GM21723 (cell line): ENCODE data around the gene IGF2BP1.
"Not testable (repeated sequence)": the region's sequence is repeated elsewhere in the genome, so short reads cannot be mapped to it uniquely, and the experiment has no call there.

Source experiments
- ATAC-seq: cut with Tn5 transposase; IDR thresholded peaks from one replicate; pipeline ENCODE4 v1.9.1; 2021; ENCODE audit warnings: mild to moderate bottlenecking, moderate library complexity; ENCODE audit not compliant: unreplicated experiment

IGF2BP1 gene

GRCh38 chr17:49049265-49049664, 52.1 kb downstream of the IGF2BP1 start:
- no peak for ATAC-seq

GRCh38 chr17:49050611-49051010, 53.4 kb downstream of the IGF2BP1 start:
- ATAC-seq: no peak

- ATAC-seq: no peak
Observed at GRCh38 chr17:49051269-49051668, 54.1 kb downstream of the IGF2BP1 start.

GRCh38 chr17:49053171-49053829, 56.1 kb downstream of the IGF2BP1 start:
- ATAC-seq: no peak

- no peak for ATAC-seq
Observed at GRCh38 chr17:49054342-49055092, 57.3 kb downstream of the IGF2BP1 start.

- no peak for ATAC-seq
Observed at GRCh38 chr17:49055181-49055927, 58.2 kb downstream of the IGF2BP1 start.

- no peak for ATAC-seq
Observed at GRCh38 chr17:49061524-49061943, 64.3 kb downstream of the IGF2BP1 start.

GRCh38 chr17:49063652-49064051, 66.5 kb downstream of the IGF2BP1 start:
- ATAC-seq: no peak

GRCh38 chr17:49067163-49067562, 70.0 kb downstream of the IGF2BP1 start:
- no peak for ATAC-seq

- ATAC-seq: no peak
Observed at GRCh38 chr17:49069585-49070273, 72.5 kb downstream of the IGF2BP1 start.

- ATAC-seq: no peak
Observed at GRCh38 chr17:49071106-49071505, 73.9 kb downstream of the IGF2BP1 start.

GRCh38 chr17:49074851-49075540, 77.8 kb downstream of the IGF2BP1 start:
- no peak for ATAC-seq

- no peak for ATAC-seq
Observed at GRCh38 chr17:49076573-49077384, 79.6 kb downstream of the IGF2BP1 start.

GRCh38 chr17:49078248-49078647, 81.1 kb downstream of the IGF2BP1 start:
- ATAC-seq: no peak

GRCh38 chr17:49079840-49080663, 82.9 kb downstream of the IGF2BP1 start:
- no peak for ATAC-seq

- no peak for ATAC-seq
Observed at GRCh38 chr17:49082231-49082630, 85.0 kb downstream of the IGF2BP1 start.

- not testable (repeated sequence) for ATAC-seq
Observed at GRCh38 chr17:49085046-49085445, 87.9 kb downstream of the IGF2BP1 start.

GRCh38 chr17:49085565-49086315, 88.6 kb downstream of the IGF2BP1 start:
- no peak for ATAC-seq
